Measurements from ENCODE around the gene FNDC7. TPM values are rescaled to one million over a fixed set of nuclear protein-coding genes. Genes with fewer than 3 reads are reported as not detected.

Gene FNDC7
- total and polyA plus RNA-seq, 2 experiments from 2014 or later, result not detected

GRCh38 chr1:108691942-108692723, 20.6 kb upstream of the FNDC7 start, which contains the start of gene PRPF38B:
TSS of gene PRPF38B (plus strand) at chr1:108692310. CDS start at chr1:108692592, 282 bp downstream.
- peak; percentile 94 to 95 for DNase-seq (ENCODE audit: low read depth in 1 of 2, low spot score in 1 of 2)
- TF ChIP-seq CTCF (IDR thresholded peaks at IDR 0.05; ENCODE audit: low read depth, low read length), result peak; percentile 4
- Histone ChIP-seq H3K36me3 (peaks cover 20% of the 10 kb centered on the region), H3K27ac (peak within 1 kb of the TSS; percentile 99), H3K9me3 (ENCODE audit: low read depth) (no peaks in the 10 kb centered on the region), H3K4me1 (ENCODE audit: low read depth) (peaks cover 22% of the 10 kb centered on the region), H3K27me3 (no peaks in the 10 kb centered on the region), H3K4me3 (peak within 1 kb of the TSS; percentile 92)

GRCh38 chr1:108692724-108693655, 19.7 kb upstream of the FNDC7 start:
- H3K4me3 ChIP-seq, result peak overlapping the region; percentile 92
- H3K36me3 ChIP-seq, result peaks cover 26% of the 10 kb centered on the region
- peak; percentile 48 to 82 for DNase-seq (ENCODE audit: low read depth in 1 of 2, low spot score in 1 of 2)
- peak overlapping the region; percentile 99 for H3K27ac ChIP-seq
- no peaks in the 10 kb centered on the region for H3K27me3 ChIP-seq
- peaks cover 22% of the 10 kb centered on the region for H3K4me1 ChIP-seq (ENCODE audit: low read depth)
- H3K9me3 ChIP-seq (ENCODE audit: low read depth), result no peaks in the 10 kb centered on the region
- peak; percentile 33 for TF ChIP-seq CTCF (IDR thresholded peaks at IDR 0.05; ENCODE audit: low read depth, low read length)

GRCh38 chr1:108695535-108695934, 17.2 kb upstream of the FNDC7 start:
- no peak for TF ChIP-seq CTCF (IDR thresholded peaks at IDR 0.05; ENCODE audit: low read depth, low read length)
- Histone ChIP-seq H3K4me3 (no peak overlapping the region), H3K27ac (no peak overlapping the region), H3K9me3 (ENCODE audit: low read depth) (no peaks in the 10 kb centered on the region), H3K36me3 (peaks cover 52% of the 10 kb centered on the region), H3K4me1 (ENCODE audit: low read depth) (peaks cover 22% of the 10 kb centered on the region), H3K27me3 (no peaks in the 10 kb centered on the region)
- DNase-seq (ENCODE audit: low read depth in 1 of 2, low spot score in 1 of 2), result no peak

GRCh38 chr1:108699375-108700332, 13.1 kb upstream of the FNDC7 start:
- Histone ChIP-seq H3K27ac (no peak overlapping the region), H3K27me3 (no peaks in the 10 kb centered on the region)

More at GRCh38 chr1:108699375-108700332, 13.1 kb upstream of the FNDC7 start:
- TF ChIP-seq CTCF (IDR thresholded peaks at IDR 0.05; ENCODE audit: low read depth, low read length), result no peak
- H3K9me3 ChIP-seq (ENCODE audit: low read depth), result no peaks in the 10 kb centered on the region
- no peak for DNase-seq (ENCODE audit: low read depth in 1 of 2, low spot score in 1 of 2)
- H3K4me3 ChIP-seq, result no peak overlapping the region
- peaks cover 8% of the 10 kb centered on the region for H3K4me1 ChIP-seq (ENCODE audit: low read depth)
- H3K36me3 ChIP-seq, result peaks cover 54% of the 10 kb centered on the region

Data from cardiac muscle cell (in vitro differentiated cells and primary cell).